HG03060 (cell line): ENCODE measurements around the gene DNAJB13.

ENCODE experiments used
- ATAC-seq: cut with Tn5 transposase; IDR thresholded peaks from one replicate; pipeline ENCODE4 v1.9.1; 2021; ENCODE audit warnings: low read depth, moderate number of reproducible peaks; ENCODE audit not compliant: unreplicated experiment

DNAJB13 gene

GRCh38 chr11:73949912-73950311, 914 bp upstream of the DNAJB13 start:
- ATAC-seq = no peak

- ATAC-seq = no peak
These were observed 971 bp downstream of the DNAJB13 start for GRCh38 chr11:73951797-73952196.

GRCh38 chr11:73956876-73957653, 6.2 kb downstream of the DNAJB13 start:
- no peak for ATAC-seq

GRCh38 chr11:73957654-73958361, 7.0 kb downstream of the DNAJB13 start:
- no peak for ATAC-seq

DNA sequence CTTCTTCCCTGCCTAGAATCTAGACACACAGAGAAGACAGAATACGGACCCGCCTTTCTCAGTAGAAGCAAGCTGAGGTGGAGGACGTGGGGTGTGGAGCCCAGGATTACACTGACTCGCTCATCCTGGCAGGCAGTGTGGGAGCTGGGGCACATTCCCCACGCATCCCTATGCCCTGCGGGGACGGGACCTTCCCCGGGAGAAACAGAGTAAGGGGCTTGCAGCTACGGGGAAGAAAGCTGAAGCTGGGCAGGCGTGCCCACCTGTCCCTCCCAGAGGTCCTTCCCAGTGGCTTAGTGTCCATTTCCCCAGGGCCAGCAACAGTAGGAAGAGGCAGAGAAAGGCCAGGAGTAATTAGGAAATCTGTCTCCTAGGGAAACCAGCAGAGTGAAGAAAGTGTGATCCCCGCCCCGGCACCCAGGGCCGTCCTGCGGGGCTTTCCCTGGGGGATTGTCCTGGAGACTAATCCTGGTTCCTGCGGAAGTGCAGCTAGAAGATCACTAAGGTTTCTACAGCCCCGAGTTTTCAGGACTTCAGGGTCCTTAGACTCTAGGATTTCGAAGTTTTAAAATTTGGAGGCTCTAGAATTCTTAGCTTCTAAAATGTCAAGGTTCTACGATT, 7.8 kb downstream of the DNAJB13 start:
- ATAC-seq = no peak

DNA sequence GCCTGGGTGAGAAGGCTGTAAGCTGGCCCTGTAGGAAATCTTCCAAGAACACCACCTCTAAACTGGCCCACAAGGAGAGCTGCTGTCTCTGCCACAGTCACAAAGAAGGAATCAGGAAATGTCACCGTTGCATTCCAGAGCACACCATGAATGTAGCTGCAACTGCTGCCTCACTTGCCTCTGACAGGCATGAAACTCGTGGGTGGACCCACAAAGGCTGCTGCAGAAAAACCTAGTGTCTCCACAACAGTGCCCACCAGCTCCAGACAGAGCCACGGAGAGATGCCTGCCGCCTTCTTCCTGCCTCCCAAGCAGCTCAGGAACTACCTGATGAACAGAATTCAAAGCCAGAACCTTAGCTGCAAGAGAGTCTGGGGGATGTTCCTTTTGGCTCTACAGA, 10.5 kb downstream of the DNAJB13 start:
- ATAC-seq = no peak

- no peak for ATAC-seq
These were observed 11.4 kb downstream of the DNAJB13 start for GRCh38 chr11:73962101-73962705.

DNA sequence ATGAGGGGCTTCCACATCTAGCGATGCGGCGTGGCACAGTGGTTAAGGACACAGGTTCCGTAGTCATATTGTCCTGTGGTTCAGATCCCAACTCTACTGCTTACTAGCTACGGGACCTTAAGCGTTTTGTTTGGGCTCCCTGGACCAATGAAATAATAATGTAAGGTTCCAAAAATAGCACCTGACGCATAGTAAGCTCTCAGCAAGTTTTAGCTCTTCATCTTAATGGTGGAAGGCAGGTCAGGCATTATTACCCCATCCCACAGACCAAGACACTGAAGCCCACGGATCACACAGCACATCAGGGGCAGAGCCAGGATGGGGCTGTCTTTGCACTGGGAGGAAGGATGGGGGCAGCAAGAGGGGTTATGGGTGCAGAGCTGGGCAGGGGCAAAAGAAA, 13.0 kb downstream of the DNAJB13 start:
- ATAC-seq = no peak

DNA sequence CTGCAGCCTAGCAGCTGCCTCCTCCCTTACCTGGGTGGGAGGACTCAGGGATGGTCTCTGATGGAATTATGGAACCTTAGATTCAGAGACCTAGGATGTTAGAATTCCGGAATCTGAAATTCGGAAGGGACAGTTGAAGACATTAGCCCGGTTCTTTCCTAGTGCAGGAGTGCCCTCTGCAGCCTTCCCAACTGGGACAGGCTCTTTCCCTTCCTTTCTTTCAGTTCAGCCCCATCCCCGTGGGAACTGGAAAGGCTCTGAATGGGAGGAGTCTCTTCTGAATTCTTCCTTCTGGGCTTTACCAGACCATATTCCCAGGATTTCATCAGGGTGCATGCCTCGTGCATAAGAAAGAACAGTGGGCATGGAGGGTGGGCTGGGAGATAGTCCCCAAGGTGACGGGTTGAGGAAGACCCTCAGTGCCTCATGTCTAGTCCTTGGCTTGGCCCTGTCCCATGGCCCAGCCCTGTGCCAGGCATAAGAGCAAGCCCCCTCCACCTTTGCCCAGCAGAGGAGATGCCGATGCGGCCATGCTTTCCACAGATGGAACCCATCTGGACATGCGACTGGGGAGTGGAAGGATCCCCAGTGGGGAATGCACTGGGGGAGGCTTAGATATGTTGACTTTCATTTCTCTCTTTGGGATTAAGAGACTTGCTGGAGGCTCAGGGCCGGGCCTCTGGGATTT, 14.4 kb downstream of the DNAJB13 start:
- ATAC-seq = no peak

DNA sequence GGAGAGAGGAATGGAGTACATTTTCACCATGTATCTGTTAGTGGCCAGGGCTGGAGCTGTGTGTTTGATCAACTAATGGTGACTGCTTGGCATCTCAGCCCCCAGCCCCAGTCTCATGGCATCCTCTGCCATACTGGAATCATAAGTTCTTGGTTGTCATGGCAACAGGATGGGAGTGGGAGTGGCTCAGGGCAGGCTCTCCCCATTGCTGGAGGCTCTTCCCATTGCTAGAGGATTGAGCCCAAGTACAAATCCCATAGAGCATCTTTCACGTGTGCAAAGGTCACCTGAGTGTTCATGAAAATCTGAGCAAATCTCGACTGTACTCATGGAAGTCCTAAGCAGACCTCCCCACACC, 14.9 kb downstream of the DNAJB13 start:
- ATAC-seq = no peak

- no peak for ATAC-seq
These were observed 17.6 kb downstream of the DNAJB13 start for GRCh38 chr11:73968356-73968966.

DNA sequence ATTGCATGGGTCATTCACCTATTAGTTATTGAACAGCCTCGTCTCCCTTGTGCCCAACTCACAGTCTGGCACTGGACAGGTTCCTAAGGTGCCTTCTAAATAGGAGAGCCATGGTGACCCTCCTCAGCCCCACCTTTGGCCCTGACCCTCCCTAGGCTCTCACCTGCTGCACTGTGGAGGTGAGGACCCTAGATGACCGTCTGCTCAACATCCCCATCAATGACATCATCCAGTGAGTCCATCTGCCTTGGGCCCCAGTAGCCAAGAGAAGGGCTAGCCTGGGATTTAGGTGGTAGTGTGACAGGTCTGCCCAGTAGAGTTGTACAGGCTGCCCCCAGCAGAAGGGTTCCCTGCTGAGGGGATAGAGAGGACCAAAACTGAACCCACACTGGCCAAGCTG, 18.3 kb downstream of the DNAJB13 start:
- ATAC-seq = no peak

- no peak for ATAC-seq
These were observed 19.4 kb downstream of the DNAJB13 start for GRCh38 chr11:73969991-73970800.

- no peak for ATAC-seq
These were observed 20.4 kb downstream of the DNAJB13 start for GRCh38 chr11:73971175-73971719.

- ATAC-seq = no peak
These were observed 21.4 kb downstream of the DNAJB13 start for GRCh38 chr11:73972187-73972586.

- no peak for ATAC-seq
These were observed 22.0 kb downstream of the DNAJB13 start for GRCh38 chr11:73972620-73973449.

GRCh38 chr11:73974604-73975478, 24.0 kb downstream of the DNAJB13 start:
- ATAC-seq = no peak

DNA sequence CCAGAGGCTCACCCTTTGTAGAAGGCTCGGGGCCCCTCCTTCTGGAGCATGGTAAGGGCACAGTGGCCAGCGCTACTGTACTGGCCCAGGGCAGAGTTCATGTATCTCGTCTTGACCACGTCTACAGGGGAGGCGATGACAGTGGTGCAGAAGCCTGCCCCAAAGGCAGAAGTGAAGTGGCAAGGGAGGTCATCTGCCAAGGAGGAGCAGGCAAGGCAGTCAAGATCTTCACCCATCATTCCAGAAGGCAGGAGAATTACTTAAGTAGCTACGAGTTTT, 24.6 kb downstream of the DNAJB13 start:
- ATAC-seq = no peak
